ENCODE data around the gene RASGRP3. TPM values are rescaled to one million over a fixed set of nuclear protein-coding genes. Genes with fewer than 3 reads are reported as not detected.

Gene RASGRP3
- total and polyA plus RNA-seq, 2 of the 13 experiments (the other 11 are each of a cell fraction or from before 2014, with no cell fraction given): 0.01 TPM; not detected in 1

DNA sequence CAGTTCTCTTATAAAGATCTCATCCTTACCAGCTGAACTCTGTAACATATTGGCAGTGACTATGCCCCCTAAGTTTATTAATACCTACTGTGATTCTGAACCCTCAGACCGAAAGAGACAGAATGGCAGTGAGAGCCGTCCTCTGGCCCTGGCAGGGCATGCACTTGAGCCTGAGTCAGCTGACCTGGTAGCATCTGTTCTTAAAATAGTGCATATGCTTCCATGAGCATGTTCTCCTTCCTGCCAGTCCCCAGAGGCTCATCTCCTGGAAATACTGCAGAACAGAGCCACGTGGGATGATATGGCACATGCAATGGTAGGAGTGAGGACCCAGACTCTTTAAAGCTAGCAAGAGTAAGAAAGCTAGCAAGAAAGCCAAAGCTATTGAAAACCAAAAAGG is 59.0 kb downstream of the RASGRP3 start:
- no peak for DNase-seq (ENCODE audit: low spot score)
- Histone ChIP-seq H2AFZ (ENCODE audit: low read length) (no peak overlapping the region), H3K4me3 (replicated peaks in 1 of 3; ENCODE audit: insufficient read depth in 1 of 3, low read depth in 2 of 3, low read length in 3 of 3) (no peak overlapping the region), H3K9me3 (ENCODE audit: low read length) (no peaks in the 10 kb centered on the region), H3K79me2 (ENCODE audit: insufficient read depth, low read length) (no peaks in the 10 kb centered on the region), H3K27ac (ENCODE audit: extremely low read length, insufficient read depth, low read length) (no peak overlapping the region), H3K4me1 (ENCODE audit: insufficient read depth, low read length) (no peaks in the 10 kb centered on the region), H3K36me3 (replicated peaks in 1 of 2; ENCODE audit: control insufficient read depth in 1 of 2, insufficient read depth in 2 of 2, low read length in 2 of 2) (no peaks in the 10 kb centered on the region), H4K20me1 (ENCODE audit: insufficient read depth, low read length) (no peaks in the 10 kb centered on the region), H3K4me2 (ENCODE audit: low read depth, low read length) (no peak overlapping the region), H3K27me3 (ENCODE audit: control insufficient read depth in 1 of 2, insufficient read depth in 2 of 2, low read length in 2 of 2) (no peaks in the 10 kb centered on the region; a peak in 1 of 5 replicates), H3K9ac (ENCODE audit: insufficient read depth, low read depth, low read length) (no peak overlapping the region)
- ChIA-PET POLR2A (no interaction called here), CTCF (ENCODE audit: low intra/inter-chr PET ratio, low total read pairs) (no interaction called here)
- intact Hi-C loops (cut with micrococcal nuclease; ENCODE audit: unreplicated experiment): no loop called here
- in situ Hi-C loops (cut with HindIII; ENCODE audit: extremely low pct_ligation_motif_present, low pct_unique_long_range_greater_than_20kb): no loop called here
- BruUV-seq (replicated peaks): no TSS peak
- ATAC-seq: no peak
- 2% methylated on average over 3 of the region's 3 CpGs for WGBS (ENCODE audit: low lambda C conversion rate)
- no peak for FAIRE-seq
- TF ChIP-seq HNRNPLL (IDR thresholded peaks at IDR 0.05; ENCODE audit: low read depth, low read length, poor library complexity, severe bottlenecking) (no peak), ZNF256 (CRISPR knock-in tag; conservative IDR thresholded peaks at IDR 0.05) (no peak), E2F1 (CRISPR knock-in tag; IDR thresholded peaks at IDR 0.05) (no peak), ZFP37 (CRISPR knock-in tag; IDR thresholded peaks at IDR 0.05; ENCODE audit: borderline replicate concordance) (no peak), SALL1 (CRISPR knock-in tag; IDR thresholded peaks at IDR 0.05) (no peak), CBX2 (IDR thresholded peaks at IDR 0.05; ENCODE audit: low read depth, low read length) (no peak), CBX2 (CRISPR knock-in tag; IDR thresholded peaks at IDR 0.05; ENCODE audit: low read depth) (no peak), ZNF383 (CRISPR knock-in tag; IDR thresholded peaks at IDR 0.05; ENCODE audit: borderline replicate concordance) (no peak), ZNF276 (CRISPR knock-in tag; IDR thresholded peaks at IDR 0.05; ENCODE audit: low read depth) (no peak), ZKSCAN5 (CRISPR knock-in tag; IDR thresholded peaks at IDR 0.05) (no peak), ZNF644 (CRISPR knock-in tag; IDR thresholded peaks at IDR 0.05; ENCODE audit: low read depth) (no peak), SNAI1 (CRISPR knock-in tag; IDR thresholded peaks at IDR 0.05; ENCODE audit: borderline replicate concordance) (no peak), ZGPAT (CRISPR knock-in tag; IDR thresholded peaks at IDR 0.05) (no peak), RFX1 (IDR thresholded peaks at IDR 0.05) (no peak)
- TF ChIP-seq, protein P1, sequence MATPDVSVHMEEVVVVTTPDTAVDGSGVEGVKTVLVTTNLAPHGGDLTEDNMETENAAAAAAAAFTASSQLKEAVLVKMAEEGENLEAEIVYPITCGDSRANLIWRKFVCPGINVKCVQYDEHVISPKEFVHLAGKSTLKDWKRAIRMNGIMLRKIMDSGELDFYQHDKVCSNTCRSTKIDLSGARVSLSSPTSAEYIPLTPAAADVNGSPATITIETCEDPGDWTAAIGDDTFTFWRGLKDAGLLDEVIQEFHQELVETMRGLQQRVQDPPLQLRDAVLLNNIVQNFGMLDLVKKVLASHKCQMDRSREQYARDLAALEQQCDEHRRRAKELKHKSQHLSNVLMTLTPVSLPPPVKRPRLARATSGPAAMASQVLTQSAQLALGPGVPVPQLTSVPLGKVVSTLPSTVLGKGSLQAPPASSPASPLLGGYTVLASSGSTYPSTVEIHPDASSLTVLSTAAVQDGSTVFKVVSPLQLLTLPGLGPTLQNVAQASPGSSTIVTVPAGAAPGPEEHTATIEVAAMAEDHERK (CRISPR knock-in tag; IDR thresholded peaks at IDR 0.05; ENCODE audit: low read depth): no peak
- TF ChIP-seq, protein P2, sequence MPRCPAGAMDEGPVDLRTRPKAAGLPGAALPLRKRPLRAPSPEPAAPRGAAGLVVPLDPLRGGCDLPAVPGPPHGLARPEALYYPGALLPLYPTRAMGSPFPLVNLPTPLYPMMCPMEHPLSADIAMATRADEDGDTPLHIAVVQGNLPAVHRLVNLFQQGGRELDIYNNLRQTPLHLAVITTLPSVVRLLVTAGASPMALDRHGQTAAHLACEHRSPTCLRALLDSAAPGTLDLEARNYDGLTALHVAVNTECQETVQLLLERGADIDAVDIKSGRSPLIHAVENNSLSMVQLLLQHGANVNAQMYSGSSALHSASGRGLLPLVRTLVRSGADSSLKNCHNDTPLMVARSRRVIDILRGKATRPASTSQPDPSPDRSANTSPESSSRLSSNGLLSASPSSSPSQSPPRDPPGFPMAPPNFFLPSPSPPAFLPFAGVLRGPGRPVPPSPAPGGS (CRISPR knock-in tag; IDR thresholded peaks at IDR 0.05): no peak
